ENCODE measurements around the gene KCNG4. TPM values are rescaled to one million over a fixed set of nuclear protein-coding genes. Genes with fewer than 3 reads are reported as not detected.

Gene KCNG4
- total and polyA plus RNA-seq, 2 donors (not counting 1 experiment from before 2014, with no cell fraction given): not detected

GRCh38 chr16:84225126-84225525 is 14.7 kb downstream of the KCNG4 start:
- Histone ChIP-seq H4K20me1 (ENCODE audit: control insufficient read depth, extremely low read depth, insufficient read depth, low read length) (no peaks in the 10 kb centered on the region), H3K79me2 (ENCODE audit: control insufficient read depth, insufficient read depth, low read length) (no peaks in the 10 kb centered on the region), H3K4me2 (ENCODE audit: extremely low read depth, insufficient read depth, low read length) (no peak overlapping the region), H3K9ac (ENCODE audit: insufficient read depth, low read length) (no peak overlapping the region), H3K36me3 (ENCODE audit: control insufficient read depth, insufficient read depth, low read length) (no peaks in the 10 kb centered on the region), H2AFZ (ENCODE audit: low read length) (no peak overlapping the region), H3K4me1 (ENCODE audit: control insufficient read depth, extremely low read depth, insufficient read depth, low read length) (peaks cover 10% of the 10 kb centered on the region), H3K27ac (ENCODE audit: insufficient read depth, low read length) (no peak overlapping the region), H3K4me3 (replicated peaks in 1 of 4; ENCODE audit: control extremely low read depth in 1 of 4, insufficient read depth in 1 of 4, low read depth in 3 of 4, low read length in 4 of 4) (no peak overlapping the region), H3K27me3 (ENCODE audit: control insufficient read depth, insufficient read depth, low read length) (no peaks in the 10 kb centered on the region), H3K9me3 (ENCODE audit: control insufficient read depth, insufficient read depth, low read depth, low read length) (no peaks in the 10 kb centered on the region)
- TF ChIP-seq EZH2 (IDR thresholded peaks at IDR 0.05; ENCODE audit: low read length, missing control alignments) (no peak), CTCF (conservative IDR thresholded peaks at IDR 0.05 in 1 of 2, IDR thresholded peaks at IDR 0.05 in 1 of 2; ENCODE audit: low read depth in 1 of 2, low read length in 2 of 2) (no peak)
- no peak for DNase-seq (ENCODE audit: low read depth in 2 of 2)

DNA sequence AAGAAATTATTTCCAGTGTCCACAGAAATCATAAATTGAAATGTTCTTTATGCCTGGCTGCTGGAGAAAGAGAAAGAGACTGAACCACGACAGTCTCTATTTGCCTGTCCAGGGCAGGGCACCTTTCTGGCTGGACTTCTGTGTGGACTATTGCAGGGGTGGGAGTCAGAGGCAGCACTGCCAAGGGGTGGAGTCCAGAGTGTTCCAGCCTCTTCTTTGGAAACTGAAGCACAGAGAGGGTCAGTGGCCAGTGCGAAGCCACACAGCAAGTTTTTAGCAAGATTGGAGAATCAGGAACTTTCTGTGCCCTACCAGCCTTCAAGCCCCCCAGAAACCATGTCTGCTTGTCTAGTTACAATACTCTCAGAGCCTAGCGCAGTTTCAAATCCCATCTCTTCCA is 15.3 kb downstream of the KCNG4 start:
- H3K4me3 ChIP-seq (replicated peaks in 1 of 4; ENCODE audit: control extremely low read depth in 1 of 4, insufficient read depth in 1 of 4, low read depth in 3 of 4, low read length in 4 of 4): no peak overlapping the region
- TF ChIP-seq CTCF (conservative IDR thresholded peaks at IDR 0.05 in 1 of 2, IDR thresholded peaks at IDR 0.05 in 1 of 2; ENCODE audit: low read depth in 1 of 2, low read length in 2 of 2) (no peak), EZH2 (IDR thresholded peaks at IDR 0.05; ENCODE audit: low read length, missing control alignments) (no peak)

DNA sequence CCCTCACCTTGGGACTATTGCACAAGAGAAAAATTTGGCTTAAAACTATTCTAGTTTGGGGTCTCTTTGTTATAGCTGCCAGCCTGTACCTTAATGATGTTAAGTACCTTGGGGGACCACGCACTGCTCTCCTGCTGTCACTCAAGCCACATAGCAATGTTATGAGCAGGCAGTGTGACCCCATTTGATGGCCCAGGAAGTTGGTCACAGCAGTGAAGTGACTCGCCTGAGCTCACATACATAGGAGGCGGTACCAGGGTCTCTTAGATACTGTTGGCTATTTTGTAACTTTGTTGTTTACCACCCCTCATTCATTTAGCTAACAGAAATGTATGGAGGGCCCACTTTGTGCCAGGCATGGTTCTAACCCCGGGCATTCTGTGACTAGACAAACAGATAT is 16.4 kb downstream of the KCNG4 start:
- no peak overlapping the region for H2AFZ ChIP-seq (ENCODE audit: low read length)
- H3K4me2 ChIP-seq (ENCODE audit: extremely low read depth, insufficient read depth, low read length): no peak overlapping the region
- no peak overlapping the region for H3K27ac ChIP-seq (ENCODE audit: insufficient read depth, low read length)
- peaks cover 3% of the 10 kb centered on the region for H3K27me3 ChIP-seq (ENCODE audit: control insufficient read depth, insufficient read depth, low read length)
- no peak for DNase-seq (ENCODE audit: low read depth in 2 of 2)
- no peak overlapping the region for H3K4me3 ChIP-seq (replicated peaks in 1 of 4; ENCODE audit: control extremely low read depth in 1 of 4, insufficient read depth in 1 of 4, low read depth in 3 of 4, low read length in 4 of 4)
- H3K9me3 ChIP-seq (ENCODE audit: control insufficient read depth, insufficient read depth, low read depth, low read length): no peaks in the 10 kb centered on the region
- H3K36me3 ChIP-seq (ENCODE audit: control insufficient read depth, insufficient read depth, low read length): no peaks in the 10 kb centered on the region
- peaks cover 6% of the 10 kb centered on the region for H3K4me1 ChIP-seq (ENCODE audit: control insufficient read depth, extremely low read depth, insufficient read depth, low read length)
- no peaks in the 10 kb centered on the region for H4K20me1 ChIP-seq (ENCODE audit: control insufficient read depth, extremely low read depth, insufficient read depth, low read length)
- H3K9ac ChIP-seq (ENCODE audit: insufficient read depth, low read length): no peak overlapping the region
- H3K79me2 ChIP-seq (ENCODE audit: control insufficient read depth, insufficient read depth, low read length): no peaks in the 10 kb centered on the region
- TF ChIP-seq EZH2 (IDR thresholded peaks at IDR 0.05; ENCODE audit: low read length, missing control alignments): no peak
- no peak for TF ChIP-seq CTCF (conservative IDR thresholded peaks at IDR 0.05 in 1 of 2, IDR thresholded peaks at IDR 0.05 in 1 of 2; ENCODE audit: low read depth in 1 of 2, low read length in 2 of 2)

More for the DNA sequence above, 15.3 kb downstream of the KCNG4 start:
- Histone ChIP-seq H3K79me2 (ENCODE audit: control insufficient read depth, insufficient read depth, low read length) (no peaks in the 10 kb centered on the region), H3K36me3 (ENCODE audit: control insufficient read depth, insufficient read depth, low read length) (no peaks in the 10 kb centered on the region), H3K9ac (ENCODE audit: insufficient read depth, low read length) (no peak overlapping the region), H4K20me1 (ENCODE audit: control insufficient read depth, extremely low read depth, insufficient read depth, low read length) (no peaks in the 10 kb centered on the region), H2AFZ (ENCODE audit: low read length) (no peak overlapping the region), H3K4me2 (ENCODE audit: extremely low read depth, insufficient read depth, low read length) (no peak overlapping the region), H3K27ac (ENCODE audit: insufficient read depth, low read length) (no peak overlapping the region), H3K9me3 (ENCODE audit: control insufficient read depth, insufficient read depth, low read depth, low read length) (no peaks in the 10 kb centered on the region), H3K27me3 (ENCODE audit: control insufficient read depth, insufficient read depth, low read length) (no peaks in the 10 kb centered on the region), H3K4me1 (ENCODE audit: control insufficient read depth, extremely low read depth, insufficient read depth, low read length) (peaks cover 10% of the 10 kb centered on the region)
- DNase-seq (ENCODE audit: low read depth in 2 of 2): no peak

Measured in fibroblast of lung (primary cell).